HG03432 (cell line): ENCODE measurements around the gene ITGA7.
"Not testable (repeated sequence)": the region's sequence is repeated elsewhere in the genome, so short reads cannot be mapped to it uniquely, and the experiment has no call there.

Source experiments
- ATAC-seq: cut with Tn5 transposase; IDR thresholded peaks from one replicate; pipeline ENCODE4 v1.9.1; 2021; ENCODE audit warnings: mild to moderate bottlenecking, moderate library complexity; ENCODE audit not compliant: unreplicated experiment

The ITGA7 gene

GRCh38 chr12:55652352-55652751, 55.4 kb downstream of the ITGA7 start:
- no peak for ATAC-seq

- no peak for ATAC-seq
These were observed 56.4 kb downstream of the ITGA7 start for GRCh38 chr12:55651299-55651683.

- ATAC-seq, result not testable (repeated sequence)
These were observed 56.9 kb downstream of the ITGA7 start for GRCh38 chr12:55650620-55651298.

GRCh38 chr12:55647027-55647426, 60.7 kb downstream of the ITGA7 start:
- ATAC-seq, result no peak

GRCh38 chr12:55644591-55644990, 63.1 kb downstream of the ITGA7 start:
- ATAC-seq, result no peak

GRCh38 chr12:55642669-55643068, 65.0 kb downstream of the ITGA7 start:
- ATAC-seq, result peak; percentile 18

- ATAC-seq, result no peak
These were observed 65.4 kb downstream of the ITGA7 start for GRCh38 chr12:55642267-55642666.

- ATAC-seq, result no peak
These were observed 66.1 kb downstream of the ITGA7 start for GRCh38 chr12:55641595-55641994.

- no peak for ATAC-seq
These were observed 70.2 kb downstream of the ITGA7 start for GRCh38 chr12:55637467-55637866.

- ATAC-seq, result no peak
These were observed 70.9 kb downstream of the ITGA7 start, which contains the start of gene OR10P1 for GRCh38 chr12:55636853-55637252. OR10P1 (plus strand) TSS chr12:55636892; CDS start chr12:55636892, 0 bp downstream.

- ATAC-seq, result no peak
These were observed 71.5 kb downstream of the ITGA7 start for GRCh38 chr12:55636116-55636655.
